OCI-LY7 (cell line): Measurements from ENCODE around the gene FADS6. TPM values are rescaled to one million over a fixed set of nuclear protein-coding genes. Genes with fewer than 3 reads are reported as not detected.
A peak's percentile ranks its signal among the peaks of the same experiment; 100 is the strongest.

Source experiments
- BruUV-seq: library from RNA; stranded (reverse); fragments of 400-500 nt; replicated peaks from 2 replicates; lab custom pipeline; 2021; lab: Mats Ljungman, UMichigan
- CTCF ChIA-PET: fragments of 300-600 bp; sonication (Branson Sonifier 250); formaldehyde crosslinking; loops from one replicate; lab custom pipeline; 2022; ENCODE audit warnings: antibody characterized with exemption; ENCODE audit not compliant: unreplicated experiment; lab: Charles Lee
- POLR2A ChIA-PET: fragments of 300-600 bp; sonication (Branson Sonifier 250); formaldehyde crosslinking; loops from one replicate; lab custom pipeline; 2022; ENCODE audit warnings: antibody characterized with exemption; lab: Charles Lee
- DNase-seq: peaks from one replicate; pipeline ENCODE4 v3.0.0-alpha.2; 2015; ENCODE audit warnings: low spot score
- H2AFZ ChIP-seq: fragments of 200-600 bp; sonication (generic), shearing (Covaris generic); 2 replicates; pipeline ENCODE4 v1.6.1; 2014; ENCODE audit warnings: mild to moderate bottlenecking, antibody characterized with exemption, low read length, moderate library complexity
- H3K27ac ChIP-seq: fragments of 200-600 bp; sonication (generic); 2 replicates; pipeline ENCODE4 v1.5.1; 2014; ENCODE audit warnings: mixed run types, low read depth, mild to moderate bottlenecking, moderate library complexity, low read length, inconsistent platforms; ENCODE audit not compliant: poor library complexity, severe bottlenecking
- H3K36me3 ChIP-seq: fragments of 200-600 bp; sonication (generic); 2 replicates; pipeline ENCODE4 v1.6.1; 2014; ENCODE audit warnings: mild to moderate bottlenecking, antibody characterized with exemption, low read length, moderate library complexity, mixed read lengths; ENCODE audit not compliant: insufficient read depth
- H3K4me1 ChIP-seq: fragments of 200-600 bp; sonication (generic); 2 replicates; pipeline ENCODE4 v1.5.1; 2014; ENCODE audit warnings: mild to moderate bottlenecking, low read length; ENCODE audit not compliant: insufficient read depth, poor library complexity, severe bottlenecking
- H3K4me2 ChIP-seq: fragments of 200-600 bp; sonication (generic); 2 replicates; pipeline ENCODE4 v1.6.1; 2014; ENCODE audit warnings: mild to moderate bottlenecking, low read length
- H3K4me3 ChIP-seq: fragments of 200-600 bp; sonication (generic); 2 replicates; pipeline ENCODE4 v1.5.1; 2014; ENCODE audit warnings: mild to moderate bottlenecking, low read depth, low read length; ENCODE audit not compliant: poor library complexity, severe bottlenecking
- H3K79me2 ChIP-seq: fragments of 200-600 bp; sonication (generic); 2 replicates; pipeline ENCODE4 v1.6.1; 2016; ENCODE audit warnings: low read depth, mild to moderate bottlenecking, low read length, moderate library complexity, mixed read lengths; ENCODE audit not compliant: insufficient read depth
- H3K9me2 ChIP-seq: fragments of 200-600 bp; sonication (generic); 2 replicates; pipeline ENCODE4 v1.6.1; 2016; ENCODE audit warnings: mild to moderate bottlenecking, low read length, mixed read lengths; ENCODE audit not compliant: insufficient read depth
- H3K9me3 ChIP-seq: fragments of 200-600 bp; sonication (generic); 2 replicates; pipeline ENCODE4 v1.6.1; 2014; ENCODE audit warnings: mild to moderate bottlenecking, mixed run types, low read length, mixed read lengths
- H4K20me1 ChIP-seq: fragments of 200-600 bp; sonication (generic); 2 replicates; pipeline ENCODE4 v1.6.1; 2014; ENCODE audit warnings: mild to moderate bottlenecking, antibody characterized with exemption, low read length, moderate library complexity, mixed read lengths; ENCODE audit not compliant: insufficient read depth
- CTCF ChIP-seq: fragments of 200-600 bp; sonication (generic); conservative IDR thresholded peaks from 2 replicates; pipeline ENCODE4 v1.5.1; 2014; ENCODE audit warnings: mild to moderate bottlenecking, antibody characterized with exemption, low read length, moderate library complexity, mixed read lengths
- EZH2phosphoT487 ChIP-seq: fragments of 200-600 bp; sonication (generic); IDR thresholded peaks from 2 replicates; pipeline ENCODE4 v1.6.1; 2018; ENCODE audit warnings: low read depth, borderline replicate concordance, mild to moderate bottlenecking, mixed run types, antibody characterized with exemption, low read length, moderate library complexity, mixed read lengths
- intact Hi-C: fragments of 100-400 bp; cut with micrococcal nuclease; formaldehyde crosslinking; loops from one replicate; pipeline ENCODE4 v1.10.0; 2022; ENCODE audit not compliant: unreplicated experiment
- total RNA-seq, 2 experiments: library from RNA; depleted of rRNA in 1 of 2; stranded (reverse); fragments of >200 nt in 1 of 2; shearing (Covaris generic) in 1 of 2; gene quantifications; 2 replicates each; pipeline ENCODE4 v1.2.3, GENCODE V29; 2014 to 2022

FADS6 gene
- total RNA-seq, 2 experiments from 2014 or later: not detected

GRCh38 chr17:74875155-74875976 is 18.1 kb downstream of the FADS6 start:
- no peak overlapping the region for H3K4me2 ChIP-seq
- no TSS peak for BruUV-seq
- TF ChIP-seq CTCF (no peak), EZH2phosphoT487 (no peak)
- no peak overlapping the region for H2AFZ ChIP-seq
- H3K9me2 ChIP-seq: no peaks in the 10 kb centered on the region
- no peaks in the 10 kb centered on the region for H3K9me3 ChIP-seq
- H4K20me1 ChIP-seq: no peaks in the 10 kb centered on the region
- H3K4me3 ChIP-seq: no peak overlapping the region
- H3K36me3 ChIP-seq: no peaks in the 10 kb centered on the region
- H3K4me1 ChIP-seq: peaks cover 24% of the 10 kb centered on the region
- ChIA-PET CTCF (interaction anchor here (0.6 kb wide), 1 partner anchor 86 kb away, joined by 4 read pairs; no protein-coding TSS in a partner anchor), POLR2A (interaction anchor here (0.9 to 1.2 kb wide), 4 partner anchors 13 to 185 kb away, joined by 3 to 6 read pairs (median 3); no protein-coding TSS in a partner anchor)
- DNase-seq: no peak
- intact Hi-C loops: no loop called here
- H3K79me2 ChIP-seq: no peaks in the 10 kb centered on the region
- H3K27ac ChIP-seq: no peak overlapping the region

GRCh38 chr17:74874615-74875037 is 18.8 kb downstream of the FADS6 start:
- CTCF ChIA-PET: interaction anchor here (0.6 kb wide), 1 partner anchor 86 kb away, joined by 4 read pairs; no protein-coding TSS in a partner anchor
- no TSS peak for BruUV-seq
- H3K27ac ChIP-seq: no peak overlapping the region
- no peaks in the 10 kb centered on the region for H4K20me1 ChIP-seq
- no peak for TF ChIP-seq EZH2phosphoT487
- TF ChIP-seq CTCF: no peak
- H3K4me3 ChIP-seq: no peak overlapping the region
- H3K9me2 ChIP-seq: no peaks in the 10 kb centered on the region
- H3K4me1 ChIP-seq: peaks cover 24% of the 10 kb centered on the region
- intact Hi-C loops: no loop called here
- no peaks in the 10 kb centered on the region for H3K9me3 ChIP-seq
- H3K36me3 ChIP-seq: no peaks in the 10 kb centered on the region
- DNase-seq: no peak
- peak overlapping the region; percentile 93 for H3K4me2 ChIP-seq
- peak overlapping the region; percentile 69; the same call in 1 of the 2 replicates for H2AFZ ChIP-seq
- no peaks in the 10 kb centered on the region for H3K79me2 ChIP-seq
- POLR2A ChIA-PET: interaction anchor here (0.7 to 2.5 kb wide), 8 partner anchors 9 to 184 kb away, joined by 3 to 9 read pairs (median 4); no protein-coding TSS in a partner anchor
